H9 (cell line): Measurements from ENCODE around the gene POU2AF1. TPM values are rescaled to one million over a fixed set of nuclear protein-coding genes. Genes with fewer than 3 reads are reported as not detected.

ENCODE experiments used
- DNase-seq: peaks from one replicate; pipeline ENCODE4 v3.0.0-alpha.2; 2017
- H2AFZ ChIP-seq: one replicate; pipeline ENCODE4 v1.6.1; 2013; ENCODE audit warnings: mild to moderate bottlenecking, low read length, control low read depth, moderate library complexity
- H2AK5ac ChIP-seq: 2 replicates; pipeline ENCODE4 v1.6.1; 2013; ENCODE audit warnings: low read length, control low read depth, mixed read lengths; ENCODE audit not compliant: insufficient read length
- H2BK120ac ChIP-seq: one replicate; pipeline ENCODE4 v1.6.1; 2013; ENCODE audit warnings: low read depth, mild to moderate bottlenecking, low read length, control low read depth, inconsistent platforms; ENCODE audit not compliant: poor library complexity, severe bottlenecking
- H2BK12ac ChIP-seq: 2 replicates; pipeline ENCODE4 v1.6.1; 2013; ENCODE audit warnings: low read length, control low read depth, mixed read lengths, low read depth; ENCODE audit not compliant: insufficient read length
- H2BK15ac ChIP-seq: 2 replicates; pipeline ENCODE4 v1.6.1; 2013; ENCODE audit warnings: low read depth, low read length, control low read depth
- H2BK20ac ChIP-seq: one replicate; pipeline ENCODE4 v1.6.1; 2013; ENCODE audit warnings: low read depth, mild to moderate bottlenecking, low read length, control low read depth, inconsistent platforms; ENCODE audit not compliant: poor library complexity, severe bottlenecking
- H2BK5ac ChIP-seq: 2 replicates; pipeline ENCODE4 v1.6.1; 2013; ENCODE audit warnings: low read length, control low read depth, mixed read lengths; ENCODE audit not compliant: insufficient read length
- H3K14ac ChIP-seq: 2 replicates; pipeline ENCODE4 v1.6.1; 2013; ENCODE audit warnings: low read length, control low read depth; ENCODE audit not compliant: insufficient read depth
- H3K18ac ChIP-seq: 2 replicates; pipeline ENCODE4 v1.6.1; 2013; ENCODE audit warnings: low read depth, mild to moderate bottlenecking, mixed read lengths, low read length, control low read depth; ENCODE audit not compliant: insufficient read length
- H3K23ac ChIP-seq: 2 replicates; pipeline ENCODE4 v1.6.1; 2013; ENCODE audit warnings: low read length, control low read depth, mixed read lengths, low read depth; ENCODE audit not compliant: insufficient read length
- H3K23me2 ChIP-seq: 2 replicates; pipeline ENCODE4 v1.6.1; 2013; ENCODE audit warnings: low read depth, mild to moderate bottlenecking, mixed read lengths, low read length, control low read depth; ENCODE audit not compliant: insufficient read length, poor library complexity, severe bottlenecking
- H3K27ac ChIP-seq: 2 replicates; pipeline ENCODE4 v1.5.1; 2013; ENCODE audit warnings: low read length, control low read depth, mixed read lengths, low read depth; ENCODE audit not compliant: insufficient read length
- H3K27me3 ChIP-seq: 2 replicates; pipeline ENCODE4 v1.6.1; 2013; ENCODE audit warnings: low read length, control low read depth, inconsistent platforms; ENCODE audit not compliant: insufficient read depth
- H3K4ac ChIP-seq: 2 replicates; pipeline ENCODE4 v1.6.1; 2013; ENCODE audit warnings: low read depth, mild to moderate bottlenecking, control low read depth, inconsistent platforms, low read length, moderate library complexity
- H3K4me1 ChIP-seq: 2 replicates; pipeline ENCODE4 v1.6.1; 2013; ENCODE audit warnings: low read length, control low read depth, inconsistent platforms; ENCODE audit not compliant: insufficient read depth
- H3K4me2 ChIP-seq: 2 replicates; pipeline ENCODE4 v1.6.1; 2013; ENCODE audit warnings: low read length, control low read depth, mixed read lengths; ENCODE audit not compliant: insufficient read length, insufficient read depth
- H3K56ac ChIP-seq: 2 replicates; pipeline ENCODE4 v1.6.1; 2013; ENCODE audit warnings: low read depth, mild to moderate bottlenecking, mixed read lengths, low read length, control low read depth; ENCODE audit not compliant: insufficient read length
- H3K79me1 ChIP-seq: 2 replicates; pipeline ENCODE4 v1.6.1; 2013; ENCODE audit warnings: low read depth, mild to moderate bottlenecking, moderate library complexity, low read length, control low read depth, inconsistent platforms; ENCODE audit not compliant: insufficient read depth, poor library complexity, severe bottlenecking
- H3K79me2 ChIP-seq: 2 replicates; pipeline ENCODE4 v1.6.1; 2013; ENCODE audit warnings: low read length, control low read depth, inconsistent platforms; ENCODE audit not compliant: insufficient read depth
- H3K9ac ChIP-seq: 2 replicates; pipeline ENCODE4 v1.6.1; 2013; ENCODE audit warnings: low read length, control low read depth, mixed read lengths; ENCODE audit not compliant: insufficient read length; ENCODE audit errors: extremely low read depth
- H3K9me3 ChIP-seq: one replicate; pipeline ENCODE4 v1.6.1; 2013; ENCODE audit warnings: low read depth, low read length, inconsistent platforms; ENCODE audit not compliant: control insufficient read depth
- H3T11ph ChIP-seq: one replicate; pipeline ENCODE4 v1.6.1; 2013; ENCODE audit warnings: mild to moderate bottlenecking, low read length, control low read depth, inconsistent platforms
- H4K20me1 ChIP-seq: one replicate; pipeline ENCODE4 v1.6.1; 2013; ENCODE audit not compliant: control insufficient read depth, insufficient read length, insufficient read depth
- H4K5ac ChIP-seq: 2 replicates; pipeline ENCODE4 v1.6.1; 2013; ENCODE audit warnings: low read depth, mild to moderate bottlenecking, mixed read lengths, low read length, control low read depth; ENCODE audit not compliant: insufficient read length
- H4K8ac ChIP-seq: replicated peaks from 2 replicates; pipeline ENCODE4 v1.6.1; 2013; ENCODE audit warnings: low read length, control low read depth, mixed read lengths, low read depth; ENCODE audit not compliant: insufficient read length
- H4K91ac ChIP-seq: 2 replicates; pipeline ENCODE4 v1.6.1; 2013; ENCODE audit warnings: low read depth, mild to moderate bottlenecking, moderate library complexity, mixed read lengths, low read length, control low read depth; ENCODE audit not compliant: insufficient read length
- H3K27ac Mint-ChIP-seq, 3 experiments: 2 replicates in 2 of 3; 3 replicates in 1 of 3; pipeline ENCODE4 v1.8.0; 2020 to 2021; ENCODE audit warnings: mixed read lengths in 3 of 3, mild to moderate bottlenecking in 1 of 3, moderate library complexity in 1 of 3
- H3K27me3 Mint-ChIP-seq: 2 replicates; pipeline ENCODE4 v1.8.0; 2021; ENCODE audit warnings: low read depth, mild to moderate bottlenecking, moderate library complexity, mixed read lengths
- H3K36me3 Mint-ChIP-seq, 3 experiments: 2 replicates in 2 of 3; 3 replicates in 1 of 3; pipeline ENCODE4 v1.8.0; 2020 to 2021; ENCODE audit warnings: low read depth in 3 of 3, mixed read lengths in 3 of 3; ENCODE audit not compliant: insufficient read depth in 1 of 3
- H3K4me1 Mint-ChIP-seq, 2 experiments: 2 replicates each; pipeline ENCODE4 v1.8.0; 2020; ENCODE audit warnings: mixed read lengths in 2 of 2
- H3K4me3 Mint-ChIP-seq, 2 experiments: 2 replicates in 1 of 2; 3 replicates in 1 of 2; pipeline ENCODE4 v1.8.0; 2020 to 2021; ENCODE audit warnings: mild to moderate bottlenecking in 2 of 2, mixed read lengths in 2 of 2, moderate library complexity in 1 of 2
- H3K9me3 Mint-ChIP-seq, 2 experiments: 2 replicates in 1 of 2; 3 replicates in 1 of 2; pipeline ENCODE4 v1.8.0; 2020; ENCODE audit warnings: mild to moderate bottlenecking in 2 of 2, mixed read lengths in 2 of 2, moderate library complexity in 1 of 2
- WGBS: extraction: QIAGEN DNeasy Blood & Tissue Kit; methylation state at CpG from one replicate; pipeline ENCODE4 v1.1.7; 2013; ENCODE audit warnings: missing lambda C conversion rate, low lambda C conversion rate, mixed read lengths; ENCODE audit not compliant: insufficient read length; ENCODE audit errors: extremely low coverage; 5-methylcytosine and 5-hydroxymethylcytosine counted together
- total RNA-seq: library from RNA; stranded (reverse); gene quantifications from 2 replicates; pipeline ENCODE4 v1.2.1, GENCODE V29; 2021
- TF ChIP-seq, protein P1 (sequence below): fragments of 200-600 bp; sonication (generic); conservative IDR thresholded peaks from 3 replicates; pipeline ENCODE4 v1.8.0; 2021; ENCODE audit warnings: antibody characterized with exemption, mild to moderate bottlenecking

POU2AF1 gene
- total RNA-seq, 1 experiment from 2014 or later = not detected

DNA sequence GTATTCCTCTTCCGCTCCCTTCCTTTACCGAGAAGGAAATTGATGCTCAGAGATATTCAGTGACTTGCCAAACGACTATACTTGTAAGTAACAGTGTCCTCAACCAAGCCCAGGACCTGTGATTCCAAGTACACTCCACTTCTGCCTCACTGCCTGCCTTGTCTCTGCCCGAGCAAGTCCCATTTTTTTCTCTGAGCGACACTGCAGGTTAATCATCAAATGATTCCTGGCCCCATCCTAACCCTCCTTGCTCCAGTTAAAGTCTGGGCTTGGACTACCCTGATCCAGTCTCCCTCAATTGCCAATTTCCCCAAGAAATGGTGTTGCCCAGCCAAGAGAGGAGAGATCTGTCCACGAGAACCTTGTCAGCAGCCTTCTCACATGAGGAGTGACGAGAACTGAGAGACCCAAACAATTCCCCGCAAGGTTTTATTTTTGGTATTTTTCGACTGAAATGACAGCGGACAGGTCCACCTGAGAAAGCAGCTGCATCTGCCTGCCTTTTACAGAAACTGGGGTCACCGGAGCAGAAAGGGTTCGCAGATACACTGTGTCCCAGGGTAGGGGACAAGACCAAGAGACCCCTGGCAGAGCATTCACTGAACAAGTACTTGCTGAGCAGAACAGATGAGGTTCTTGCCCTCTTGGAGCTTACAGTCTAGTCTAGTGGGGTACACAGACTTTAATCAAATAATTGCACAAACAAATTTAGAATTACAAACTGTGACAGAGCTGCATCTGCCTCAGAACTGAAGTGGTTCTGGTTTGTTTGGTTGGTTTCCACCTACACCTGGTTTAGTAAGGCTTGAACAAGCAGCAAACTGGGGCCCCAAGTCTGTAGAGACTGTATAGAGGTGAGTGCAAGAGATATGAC is 11.4 kb downstream of the POU2AF1 start:
- Histone ChIP-seq H3K14ac (no peak overlapping the region), H3K27me3 (no peaks in the 10 kb centered on the region), H2BK12ac (no peak overlapping the region), H2BK15ac (no peak overlapping the region), H4K5ac (no peak overlapping the region), H2BK5ac (no peak overlapping the region), H2AK5ac (no peak overlapping the region), H3K27ac (no peak overlapping the region), H4K20me1 (no peaks in the 10 kb centered on the region), H3K4me2 (no peak overlapping the region), H3K23me2 (no peaks in the 10 kb centered on the region), H2BK20ac (no peak overlapping the region), H3K79me2 (no peaks in the 10 kb centered on the region), H2AFZ (peak overlapping the region; percentile 67), H3K56ac (no peak overlapping the region), H3T11ph (no peak overlapping the region), H3K79me1 (no peaks in the 10 kb centered on the region), H4K8ac (no peak overlapping the region), H3K23ac (no peak overlapping the region), H3K4ac (no peak overlapping the region), H2BK120ac (no peak overlapping the region), H3K9ac (no peak overlapping the region), H3K18ac (no peak overlapping the region), H3K4me1 (no peaks in the 10 kb centered on the region), H4K91ac (no peak overlapping the region), H3K9me3 (no peaks in the 10 kb centered on the region)
- H3K27ac Mint-ChIP-seq = peak overlapping the region in 1 of 3 experiments; percentile 53; a peak in 2 of 7 replicates
- H3K36me3 Mint-ChIP-seq = no peaks in the 10 kb centered on the region
- no CpG with 5 or more reads among the region's 12 CpGs for WGBS
- no peak for DNase-seq
- H3K9me3 Mint-ChIP-seq = no peaks in the 10 kb centered on the region
- no peaks in the 10 kb centered on the region for H3K4me1 Mint-ChIP-seq
- TF ChIP-seq, protein P1, sequence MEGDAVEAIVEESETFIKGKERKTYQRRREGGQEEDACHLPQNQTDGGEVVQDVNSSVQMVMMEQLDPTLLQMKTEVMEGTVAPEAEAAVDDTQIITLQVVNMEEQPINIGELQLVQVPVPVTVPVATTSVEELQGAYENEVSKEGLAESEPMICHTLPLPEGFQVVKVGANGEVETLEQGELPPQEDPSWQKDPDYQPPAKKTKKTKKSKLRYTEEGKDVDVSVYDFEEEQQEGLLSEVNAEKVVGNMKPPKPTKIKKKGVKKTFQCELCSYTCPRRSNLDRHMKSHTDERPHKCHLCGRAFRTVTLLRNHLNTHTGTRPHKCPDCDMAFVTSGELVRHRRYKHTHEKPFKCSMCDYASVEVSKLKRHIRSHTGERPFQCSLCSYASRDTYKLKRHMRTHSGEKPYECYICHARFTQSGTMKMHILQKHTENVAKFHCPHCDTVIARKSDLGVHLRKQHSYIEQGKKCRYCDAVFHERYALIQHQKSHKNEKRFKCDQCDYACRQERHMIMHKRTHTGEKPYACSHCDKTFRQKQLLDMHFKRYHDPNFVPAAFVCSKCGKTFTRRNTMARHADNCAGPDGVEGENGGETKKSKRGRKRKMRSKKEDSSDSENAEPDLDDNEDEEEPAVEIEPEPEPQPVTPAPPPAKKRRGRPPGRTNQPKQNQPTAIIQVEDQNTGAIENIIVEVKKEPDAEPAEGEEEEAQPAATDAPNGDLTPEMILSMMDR = no peak
- H3K4me3 Mint-ChIP-seq = no peak overlapping the region
- H3K27me3 Mint-ChIP-seq = no peaks in the 10 kb centered on the region; the same call in 1 of the 2 replicates
